HL-60 (cell line): ENCODE measurements around the gene NARS2.

Experiments
- CTCF ChIP-seq: IDR thresholded peaks from one replicate; pipeline ENCODE4 v1.5.1; 2011; ENCODE audit warnings: low read length, control low read depth, inconsistent platforms; ENCODE audit not compliant: insufficient read depth
- GABPA ChIP-seq: IDR thresholded peaks from 2 replicates; pipeline ENCODE4 v1.6.1; 2012; ENCODE audit warnings: low read depth
- POLR2AphosphoS5 ChIP-seq: IDR thresholded peaks from 2 replicates; pipeline ENCODE4 v1.6.1; 2012; ENCODE audit warnings: low read depth

GRCh38 chr11:78451371-78452150 lies 123.1 kb downstream of the NARS2 start:
- TF ChIP-seq GABPA (no peak), CTCF (no peak), POLR2AphosphoS5 (no peak)
